GM18520 (cell line): ENCODE data around the gene ATXN7.
A peak's percentile ranks its signal among the peaks of the same experiment; 100 is the strongest.

Experiments
- ATAC-seq: cut with Tn5 transposase; IDR thresholded peaks from one replicate; pipeline ENCODE4 v1.9.1; 2021; ENCODE audit not compliant: unreplicated experiment

ATXN7 gene

GRCh38 chr3:63960048-63960711 is 96.5 kb downstream of the ATXN7 start:
- ATAC-seq: no peak

GRCh38 chr3:63961891-63962290 is 98.2 kb downstream of the ATXN7 start:
- peak; percentile 86 for ATAC-seq

GRCh38 chr3:63963496-63963895 is 99.8 kb downstream of the ATXN7 start:
- no peak for ATAC-seq

- no peak for ATAC-seq
These were observed 101.2 kb downstream of the ATXN7 start for GRCh38 chr3:63964681-63965485.

GRCh38 chr3:63966007-63966406 is 102.3 kb downstream of the ATXN7 start:
- no peak for ATAC-seq

GRCh38 chr3:63966871-63967270 is 103.2 kb downstream of the ATXN7 start:
- ATAC-seq: no peak

GRCh38 chr3:63967675-63968611 is 104.3 kb downstream of the ATXN7 start:
- peak; percentile 39 for ATAC-seq

GRCh38 chr3:63968612-63969350 is 105.1 kb downstream of the ATXN7 start:
- ATAC-seq: no peak

GRCh38 chr3:63969876-63970275 is 106.2 kb downstream of the ATXN7 start:
- ATAC-seq: no peak

- no peak for ATAC-seq
These were observed 107.2 kb downstream of the ATXN7 start for GRCh38 chr3:63970631-63971475.

GRCh38 chr3:63972196-63972595 is 108.5 kb downstream of the ATXN7 start:
- no peak for ATAC-seq

GRCh38 chr3:63972987-63973386 is 109.3 kb downstream of the ATXN7 start:
- ATAC-seq: no peak

- ATAC-seq: no peak
These were observed 109.7 kb downstream of the ATXN7 start for GRCh38 chr3:63973406-63973805.

GRCh38 chr3:63974451-63974850 is 110.8 kb downstream of the ATXN7 start:
- no peak for ATAC-seq

GRCh38 chr3:63975723-63976122 is 112.1 kb downstream of the ATXN7 start:
- ATAC-seq: no peak

- no peak for ATAC-seq
These were observed 112.6 kb downstream of the ATXN7 start for GRCh38 chr3:63976161-63976871.

GRCh38 chr3:63976872-63977200 is 113.2 kb downstream of the ATXN7 start:
- ATAC-seq: no peak

GRCh38 chr3:63977893-63978292 is 114.2 kb downstream of the ATXN7 start:
- ATAC-seq: no peak
